SK-N-MC (cell line): ENCODE measurements around the gene APBA1.

Experiments used
- EZH2 ChIP-seq: fragments of 200-600 bp; sonication (generic); IDR thresholded peaks from one replicate; pipeline ENCODE4 v1.6.1; 2017; ENCODE audit warnings: antibody characterized with exemption
- FOXP2 ChIP-seq: optimal IDR thresholded peaks from 2 replicates; pipeline ENCODE3; 2011; ENCODE audit warnings: mild to moderate bottlenecking, moderate library complexity; ENCODE audit not compliant: insufficient read depth; ENCODE audit errors: extremely low read length, control extremely low read depth
- POLR2AphosphoS5 ChIP-seq: IDR thresholded peaks from 2 replicates; pipeline ENCODE4 v1.6.1; 2012; ENCODE audit warnings: mild to moderate bottlenecking, low read depth, low read length, borderline replicate concordance

GRCh38 chr9:69445251-69445650, 226.9 kb downstream of the APBA1 start:
- TF ChIP-seq EZH2: no peak
- TF ChIP-seq POLR2AphosphoS5: no peak
- TF ChIP-seq FOXP2: no peak
